Neuronal stem cell (in vitro differentiated cells): ENCODE data around the gene PLCB3.
A peak's percentile ranks its signal among the peaks of the same experiment; 100 is the strongest.

ENCODE experiments used
- DNase-seq: peaks from one replicate; pipeline ENCODE4 v3.0.0-alpha.2; 2013; ENCODE audit warnings: low spot score
- H2AFZ ChIP-seq: one replicate; pipeline ENCODE4 v1.6.1; 2013; ENCODE audit warnings: mild to moderate bottlenecking, low read length, inconsistent platforms
- H2AK5ac ChIP-seq: 2 replicates; pipeline ENCODE4 v1.6.1; 2013; ENCODE audit warnings: low read depth, mild to moderate bottlenecking, inconsistent platforms, low read length, moderate library complexity, mixed read lengths
- H2BK120ac ChIP-seq: 2 replicates; pipeline ENCODE4 v1.6.1; 2013; ENCODE audit warnings: low read depth, mild to moderate bottlenecking, inconsistent platforms, low read length, moderate library complexity, mixed read lengths
- H2BK12ac ChIP-seq: one replicate; pipeline ENCODE4 v1.6.1; 2013; ENCODE audit warnings: low read length, inconsistent platforms
- H2BK15ac ChIP-seq: 2 replicates; pipeline ENCODE4 v1.6.1; 2013; ENCODE audit warnings: mild to moderate bottlenecking, low read length, inconsistent platforms, mixed read lengths
- H2BK5ac ChIP-seq: one replicate; pipeline ENCODE4 v1.6.1; 2013; ENCODE audit warnings: inconsistent platforms, mild to moderate bottlenecking, low read length, moderate library complexity
- H3K14ac ChIP-seq: one replicate; pipeline ENCODE4 v1.6.1; 2013; ENCODE audit warnings: low read length, inconsistent platforms
- H3K18ac ChIP-seq: 2 replicates; pipeline ENCODE4 v1.6.1; 2013; ENCODE audit warnings: low read length, inconsistent platforms
- H3K23ac ChIP-seq: 2 replicates; pipeline ENCODE4 v1.6.1; 2013; ENCODE audit warnings: low read depth, mild to moderate bottlenecking, mixed read lengths, low read length, inconsistent platforms; ENCODE audit not compliant: poor library complexity
- H3K27ac ChIP-seq: replicated peaks from 3 replicates; pipeline ENCODE4 v1.5.1; 2013; ENCODE audit warnings: low read length, inconsistent platforms
- H3K27me3 ChIP-seq, 3 experiments: 2 replicates each; pipeline ENCODE4 v1.6.1; 2013; ENCODE audit warnings: low read length in 3 of 3, mild to moderate bottlenecking in 2 of 3, inconsistent platforms in 1 of 3, low read depth in 1 of 3, mixed read lengths in 1 of 3, moderate library complexity in 1 of 3; ENCODE audit not compliant: control insufficient read depth in 3 of 3, insufficient read depth in 3 of 3
- H3K36me3 ChIP-seq, 2 donors: replicated peaks in 1 of 2; 2 replicates each; pipeline ENCODE4 v1.6.1; 2013; ENCODE audit warnings: low read length in 2 of 2; ENCODE audit not compliant: control insufficient read depth in 2 of 2, insufficient read depth in 2 of 2
- H3K4ac ChIP-seq: 2 replicates; pipeline ENCODE4 v1.6.1; 2013; ENCODE audit warnings: inconsistent platforms, mild to moderate bottlenecking, low read length, moderate library complexity
- H3K4me1 ChIP-seq, 2 donors: 1 replicate in 1 of 2; 2 replicates in 1 of 2; pipeline ENCODE4 v1.6.1; 2013; ENCODE audit warnings: low read length in 2 of 2, low read depth in 1 of 2; ENCODE audit not compliant: control insufficient read depth in 2 of 2, insufficient read depth in 1 of 2
- H3K4me2 ChIP-seq: one replicate; pipeline ENCODE4 v1.6.1; 2013; ENCODE audit warnings: mild to moderate bottlenecking, low read length, inconsistent platforms; ENCODE audit not compliant: insufficient read depth, poor library complexity, severe bottlenecking
- H3K4me3 ChIP-seq, 2 donors: 2 replicates each; pipeline ENCODE4 v1.5.1; 2013; ENCODE audit warnings: low read length in 2 of 2, mild to moderate bottlenecking in 2 of 2, inconsistent platforms in 1 of 2, moderate library complexity in 1 of 2
- H3K79me1 ChIP-seq: one replicate; pipeline ENCODE4 v1.6.1; 2013; ENCODE audit warnings: low read depth, mild to moderate bottlenecking, inconsistent platforms, low read length, moderate library complexity
- H3K9ac ChIP-seq: one replicate; pipeline ENCODE4 v1.6.1; 2013; ENCODE audit warnings: mild to moderate bottlenecking, low read depth, low read length, inconsistent platforms; ENCODE audit not compliant: poor library complexity
- H3K9me3 ChIP-seq, 2 donors: replicated peaks in 1 of 2; 2 replicates each; pipeline versions ENCODE3 to v1.6.1; 2013; ENCODE audit warnings: low read length in 2 of 2, mild to moderate bottlenecking in 2 of 2, inconsistent platforms in 1 of 2, low read depth in 1 of 2, mixed read lengths in 1 of 2, moderate library complexity in 1 of 2; ENCODE audit not compliant: control insufficient read depth in 2 of 2, insufficient read depth in 1 of 2
- H4K8ac ChIP-seq: one replicate; pipeline ENCODE4 v1.6.1; 2013; ENCODE audit warnings: low read depth, mild to moderate bottlenecking, inconsistent platforms, low read length, moderate library complexity
- H4K91ac ChIP-seq: one replicate; pipeline ENCODE4 v1.6.1; 2013; ENCODE audit warnings: low read length, low read depth, mild to moderate bottlenecking, inconsistent platforms; ENCODE audit not compliant: poor library complexity
- WGBS, 2 donors: extraction: QIAGEN DNeasy Blood & Tissue Kit; methylation state at CpG; one replicate each; pipeline ENCODE4 v1.1.7; 2013; ENCODE audit warnings: missing lambda C conversion rate in 2 of 2, mixed read lengths in 1 of 2; ENCODE audit not compliant: insufficient read length in 2 of 2, insufficient replicate concordance in 1 of 2; ENCODE audit errors: extremely low coverage in 2 of 2; 5-methylcytosine and 5-hydroxymethylcytosine counted together

The PLCB3 gene

DNA sequence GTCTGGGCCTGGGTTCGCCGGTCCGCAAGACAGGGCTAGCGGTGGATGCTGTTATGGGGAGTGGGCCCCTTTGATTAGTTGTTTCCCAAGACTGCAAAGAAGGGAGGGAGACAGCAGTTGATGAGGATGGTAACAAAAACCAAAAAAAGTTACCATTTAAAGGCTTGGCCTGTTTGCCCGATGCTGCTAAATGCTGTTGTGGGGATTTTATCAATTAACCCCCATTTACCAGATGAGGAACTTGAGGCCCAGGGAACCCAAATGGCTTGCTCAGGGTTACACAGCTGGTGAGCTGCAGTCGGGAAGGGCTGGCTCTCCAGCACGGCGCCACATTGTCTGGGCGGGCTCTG is 28.7 kb upstream of the PLCB3 start:
- H2BK5ac ChIP-seq: no peak overlapping the region
- peaks cover 7% of the 10 kb centered on the region for H3K79me1 ChIP-seq
- no peak overlapping the region for H3K27ac ChIP-seq
- no peak overlapping the region for H2AK5ac ChIP-seq
- no peaks in the 10 kb centered on the region for H3K27me3 ChIP-seq
- H3K9me3 ChIP-seq: no peaks in the 10 kb centered on the region
- H3K4me3 ChIP-seq: no peak overlapping the region
- H3K4me2 ChIP-seq: no peak overlapping the region
- no peak overlapping the region for H4K91ac ChIP-seq
- no peak overlapping the region for H2AFZ ChIP-seq
- no peak overlapping the region for H2BK15ac ChIP-seq
- no peak overlapping the region for H3K18ac ChIP-seq
- H3K23ac ChIP-seq: no peak overlapping the region
- H3K4me1 ChIP-seq: peaks cover 11 to 17% of the 10 kb centered on the region in 2 donors
- no peak overlapping the region for H2BK120ac ChIP-seq
- no peak overlapping the region for H3K9ac ChIP-seq
- WGBS, 2 donors: no CpG with 5 or more reads among the region's 9 CpGs
- DNase-seq: no peak
- no peak overlapping the region for H2BK12ac ChIP-seq
- H3K14ac ChIP-seq: no peak overlapping the region
- H3K4ac ChIP-seq: no peak overlapping the region
- no peak overlapping the region for H4K8ac ChIP-seq
- H3K36me3 ChIP-seq: peaks cover 10 to 27% of the 10 kb centered on the region in 2 donors

DNA sequence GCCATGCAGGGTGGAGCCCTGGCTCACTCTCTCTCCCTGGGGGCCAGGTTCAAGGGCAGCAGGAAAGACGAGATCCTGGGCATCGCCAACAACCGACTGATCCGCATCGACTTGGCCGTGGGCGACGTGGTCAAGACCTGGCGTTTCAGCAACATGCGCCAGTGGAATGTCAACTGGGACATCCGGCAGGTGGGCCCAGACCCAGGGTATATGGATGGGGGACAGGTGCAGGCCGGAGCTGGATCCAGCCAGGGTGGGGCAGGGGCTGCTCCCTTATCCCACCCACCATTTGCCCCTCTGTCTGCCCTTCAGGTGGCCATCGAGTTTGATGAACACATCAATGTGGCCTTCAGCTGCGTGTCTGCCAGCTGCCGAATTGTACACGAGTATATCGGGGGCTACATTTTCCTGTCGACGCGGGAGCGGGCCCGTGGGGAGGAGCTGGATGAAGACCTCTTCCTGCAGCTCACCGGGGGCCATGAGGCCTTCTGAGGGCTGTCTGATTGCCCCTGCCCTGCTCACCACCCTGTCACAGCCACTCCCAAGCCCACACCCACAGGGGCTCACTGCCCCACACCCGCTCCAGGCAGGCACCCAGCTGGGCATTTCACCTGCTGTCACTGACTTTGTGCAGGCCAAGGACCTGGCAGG is 28.2 kb upstream of the PLCB3 start:
- no peak overlapping the region for H4K91ac ChIP-seq
- H3K14ac ChIP-seq: no peak overlapping the region
- no peak overlapping the region for H2BK120ac ChIP-seq
- peaks cover 10 to 27% of the 10 kb centered on the region in 2 donors for H3K36me3 ChIP-seq
- DNase-seq: no peak
- H2BK12ac ChIP-seq: no peak overlapping the region
- H3K27me3 ChIP-seq: no peaks in the 10 kb centered on the region
- no peak overlapping the region for H4K8ac ChIP-seq
- no CpG with 5 or more reads among the region's 24 CpGs for WGBS, 2 donors
- no peaks in the 10 kb centered on the region for H3K9me3 ChIP-seq
- H3K23ac ChIP-seq: no peak overlapping the region
- H3K18ac ChIP-seq: no peak overlapping the region
- H2AFZ ChIP-seq: no peak overlapping the region
- H3K9ac ChIP-seq: peak overlapping the region; percentile 15
- H3K4me1 ChIP-seq: peaks cover 11 to 17% of the 10 kb centered on the region in 2 donors
- no peak overlapping the region for H3K4me2 ChIP-seq
- peaks cover 7% of the 10 kb centered on the region for H3K79me1 ChIP-seq
- no peak overlapping the region for H2AK5ac ChIP-seq
- no peak overlapping the region for H3K27ac ChIP-seq
- H3K4me3 ChIP-seq: no peak overlapping the region
- no peak overlapping the region for H2BK15ac ChIP-seq
- H3K4ac ChIP-seq: no peak overlapping the region
- H2BK5ac ChIP-seq: no peak overlapping the region

DNA sequence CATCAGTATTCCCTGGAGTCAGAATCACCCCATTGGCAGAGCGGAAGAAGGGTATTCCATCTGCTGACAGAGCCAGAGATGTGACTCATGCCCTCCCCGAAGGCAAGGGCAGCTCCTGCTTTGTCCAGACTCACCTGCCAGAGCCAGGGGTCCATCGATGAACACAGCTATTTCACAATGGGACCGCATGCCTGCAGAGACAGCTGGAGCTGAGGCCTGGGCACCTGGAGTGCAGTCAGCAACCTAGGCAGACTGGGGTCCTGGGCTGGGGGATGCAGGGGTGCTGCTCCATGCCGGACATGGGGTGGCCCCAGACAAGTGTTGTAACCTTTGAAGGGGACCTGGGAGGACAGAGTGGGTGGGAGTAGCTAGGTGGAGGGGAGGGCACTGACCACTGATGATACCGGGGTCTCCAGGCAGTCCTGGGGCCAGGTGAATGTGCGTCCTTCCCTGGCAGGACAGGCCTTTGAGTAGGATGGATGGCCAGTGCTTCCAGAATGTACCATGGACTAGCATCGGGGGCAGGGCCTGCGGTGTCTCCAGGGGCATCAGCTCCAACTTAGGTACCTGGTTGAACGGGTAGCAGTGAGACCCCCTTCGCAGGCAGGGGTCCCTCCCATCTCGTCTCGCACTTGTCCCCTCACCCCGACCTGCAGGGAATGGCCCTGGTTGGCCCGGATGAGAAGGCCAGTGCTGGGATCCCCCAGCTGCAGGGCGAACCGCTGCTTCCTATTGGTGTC is 27.0 kb upstream of the PLCB3 start:
- no peak overlapping the region for H3K18ac ChIP-seq
- no peak overlapping the region for H2AFZ ChIP-seq
- no peaks in the 10 kb centered on the region for H3K9me3 ChIP-seq
- peaks cover 11 to 17% of the 10 kb centered on the region in 2 donors for H3K4me1 ChIP-seq
- no peak overlapping the region for H2BK120ac ChIP-seq
- H3K9ac ChIP-seq: no peak overlapping the region
- H3K27me3 ChIP-seq: no peaks in the 10 kb centered on the region
- H3K4ac ChIP-seq: no peak overlapping the region
- H3K4me3 ChIP-seq: peak overlapping the region in 1 of 2 donors; percentile 3
- H4K91ac ChIP-seq: no peak overlapping the region
- H4K8ac ChIP-seq: no peak overlapping the region
- H2BK5ac ChIP-seq: no peak overlapping the region
- no peak for DNase-seq
- no peak overlapping the region for H2BK12ac ChIP-seq
- no CpG with 5 or more reads among the region's 17 CpGs for WGBS, 2 donors
- no peak overlapping the region for H2AK5ac ChIP-seq
- H2BK15ac ChIP-seq: no peak overlapping the region
- peaks cover 7% of the 10 kb centered on the region for H3K79me1 ChIP-seq
- no peak overlapping the region for H3K4me2 ChIP-seq
- peaks cover 10 to 27% of the 10 kb centered on the region in 2 donors for H3K36me3 ChIP-seq
- H3K27ac ChIP-seq: no peak overlapping the region
- peak overlapping the region; percentile 29 for H3K23ac ChIP-seq
- H3K14ac ChIP-seq: no peak overlapping the region

DNA sequence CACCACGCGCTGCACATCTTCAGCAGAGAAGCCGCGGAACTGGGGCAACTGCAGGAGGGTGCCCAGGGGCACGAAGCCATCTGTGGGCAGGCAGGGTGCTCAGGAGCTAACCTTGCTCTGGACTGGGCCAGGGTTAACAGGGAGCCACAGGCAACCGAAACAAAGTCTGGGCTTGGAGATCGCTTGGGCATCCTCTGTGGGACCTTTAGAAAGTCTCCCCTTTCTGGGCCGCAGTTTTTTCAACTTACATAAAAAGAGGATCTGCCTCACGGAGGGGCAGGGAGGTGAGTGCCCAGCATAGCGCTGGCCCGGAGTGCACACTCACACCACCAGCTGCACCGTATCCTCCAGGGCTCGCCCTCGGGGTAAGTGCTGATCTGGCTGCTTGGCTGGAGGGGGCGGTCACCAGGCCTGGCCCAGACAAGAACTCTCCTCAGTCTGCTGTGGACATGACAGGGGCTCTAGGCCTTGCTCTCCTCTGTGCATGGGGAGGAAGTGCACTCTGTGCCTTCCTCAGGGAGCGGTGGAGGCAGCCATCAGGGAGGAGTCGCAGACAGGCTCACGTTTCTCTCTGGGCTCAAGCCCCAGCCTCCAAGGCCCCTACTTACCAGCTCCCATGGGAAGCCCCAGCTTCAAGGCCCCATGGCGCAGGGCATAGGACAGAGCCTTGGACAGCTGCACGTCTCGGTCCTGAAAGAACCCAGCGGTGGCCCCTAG is 26.3 kb upstream of the PLCB3 start:
- H3K36me3 ChIP-seq: peaks cover 10 to 27% of the 10 kb centered on the region in 2 donors
- WGBS, 2 donors: no CpG with 5 or more reads among the region's 22 CpGs
- H3K18ac ChIP-seq: peak overlapping the region; percentile 41
- H4K8ac ChIP-seq: no peak overlapping the region
- H3K23ac ChIP-seq: peak overlapping the region; percentile 29
- no peak overlapping the region for H3K4ac ChIP-seq
- H3K4me2 ChIP-seq: peak overlapping the region; percentile 99
- H2BK5ac ChIP-seq: no peak overlapping the region
- H4K91ac ChIP-seq: no peak overlapping the region
- H3K4me1 ChIP-seq: peaks cover 14 to 23% of the 10 kb centered on the region in 2 donors
- no peak overlapping the region for H3K14ac ChIP-seq
- H2AFZ ChIP-seq: peak overlapping the region; percentile 89
- H2BK120ac ChIP-seq: no peak overlapping the region
- H3K4me3 ChIP-seq: peak overlapping the region; percentile 88 to 91
- no peaks in the 10 kb centered on the region for H3K27me3 ChIP-seq
- peak overlapping the region; percentile 49 for H2AK5ac ChIP-seq
- no peak for DNase-seq
- H3K27ac ChIP-seq: peak overlapping the region; percentile 43
- peak overlapping the region; percentile 97 for H3K9ac ChIP-seq
- no peak overlapping the region for H2BK12ac ChIP-seq
- peaks cover 7% of the 10 kb centered on the region for H3K79me1 ChIP-seq
- H2BK15ac ChIP-seq: no peak overlapping the region
- no peaks in the 10 kb centered on the region for H3K9me3 ChIP-seq
